GM21526 (cell line): Measurements from ENCODE around the gene NFKBIZ.
"Not testable (repeated sequence)": the region's sequence is repeated elsewhere in the genome, so short reads cannot be mapped to it uniquely, and the experiment has no call there.

Experiments
- ATAC-seq: cut with Tn5 transposase; IDR thresholded peaks from one replicate; pipeline ENCODE4 v1.9.1; 2021; ENCODE audit warnings: moderate library complexity; ENCODE audit not compliant: unreplicated experiment, low FRiP score

The NFKBIZ gene

DNA sequence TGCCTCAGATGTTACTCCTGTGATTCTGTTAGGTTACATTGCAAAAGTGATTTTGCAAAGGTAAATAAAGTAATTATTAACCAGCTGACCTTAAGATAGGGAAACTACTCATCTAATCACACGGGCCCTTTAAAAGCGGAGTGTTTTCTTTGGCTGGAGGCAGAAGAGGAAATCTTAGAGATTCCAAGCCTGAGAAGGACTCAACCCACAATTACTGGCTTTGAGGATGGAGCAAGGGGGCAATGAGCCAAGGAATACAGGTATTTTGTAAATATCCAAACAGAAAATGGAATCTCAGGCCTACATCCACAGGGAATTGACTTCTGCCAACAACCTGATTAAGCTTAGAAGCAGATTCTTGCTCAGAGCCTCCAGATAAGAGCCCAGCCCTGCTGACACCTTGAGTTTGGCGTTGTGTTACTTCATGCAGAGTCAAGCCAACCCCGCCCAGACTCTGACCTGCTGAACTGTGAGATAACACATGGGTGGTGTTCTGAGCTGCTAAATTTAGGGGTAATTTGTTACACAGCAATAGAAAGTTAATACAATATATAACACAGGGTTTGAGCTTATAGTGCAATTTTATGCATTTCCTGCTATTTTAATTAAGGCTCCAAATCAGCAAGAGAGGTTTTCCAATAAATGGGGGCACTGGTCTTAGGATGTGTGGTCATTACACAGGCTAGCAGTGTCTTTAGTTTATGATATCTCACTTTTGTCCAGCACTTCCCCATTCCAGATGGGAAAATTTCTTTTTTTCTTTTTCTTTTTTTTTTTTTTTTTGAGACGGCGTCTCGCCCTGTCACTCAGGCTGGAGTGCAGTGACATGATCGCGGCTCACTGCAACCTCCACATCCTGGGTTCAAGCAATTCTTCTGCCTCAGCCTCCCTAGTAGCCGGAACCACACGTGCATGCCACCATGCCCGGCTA, 19.5 kb downstream of the NFKBIZ start:
- no peak for ATAC-seq

DNA sequence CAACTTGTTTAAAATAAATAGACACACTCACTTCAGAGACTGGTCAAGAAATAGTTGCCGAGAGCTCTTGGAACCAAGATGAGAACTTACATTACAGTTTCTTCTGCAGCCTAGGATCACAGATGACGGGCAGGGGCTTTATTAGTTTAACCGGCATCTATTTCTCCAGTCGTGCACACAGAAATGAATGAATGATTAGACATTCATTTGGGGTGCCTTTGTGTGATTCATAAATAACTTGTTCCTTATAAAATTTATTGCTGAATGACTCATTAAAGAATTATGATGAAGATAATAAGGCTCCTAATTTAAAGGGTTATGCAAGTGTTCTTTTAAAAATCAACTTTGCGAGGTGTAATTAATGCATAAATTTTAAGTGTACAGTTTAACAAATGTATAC, 20.8 kb downstream of the NFKBIZ start:
- no peak for ATAC-seq

DNA sequence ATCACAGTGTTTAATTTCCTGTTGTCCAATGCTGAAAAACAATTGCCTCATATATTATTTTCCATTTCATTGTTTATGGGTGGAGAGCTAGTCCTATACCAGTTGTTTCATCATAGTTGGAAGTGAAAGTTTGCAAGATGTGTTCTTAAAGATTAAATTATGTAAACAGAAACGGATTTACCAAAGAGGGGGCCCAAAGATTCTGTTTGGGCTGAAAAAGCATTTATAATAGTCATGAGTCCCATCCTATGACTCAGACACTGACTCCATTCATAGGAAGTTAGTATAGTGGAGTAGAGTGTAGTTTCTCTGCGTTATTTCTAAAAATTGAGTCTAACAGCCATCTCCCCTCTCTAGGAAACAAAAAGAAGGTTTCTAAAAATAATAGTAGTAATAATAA, 24.3 kb downstream of the NFKBIZ start:
- no peak for ATAC-seq

DNA sequence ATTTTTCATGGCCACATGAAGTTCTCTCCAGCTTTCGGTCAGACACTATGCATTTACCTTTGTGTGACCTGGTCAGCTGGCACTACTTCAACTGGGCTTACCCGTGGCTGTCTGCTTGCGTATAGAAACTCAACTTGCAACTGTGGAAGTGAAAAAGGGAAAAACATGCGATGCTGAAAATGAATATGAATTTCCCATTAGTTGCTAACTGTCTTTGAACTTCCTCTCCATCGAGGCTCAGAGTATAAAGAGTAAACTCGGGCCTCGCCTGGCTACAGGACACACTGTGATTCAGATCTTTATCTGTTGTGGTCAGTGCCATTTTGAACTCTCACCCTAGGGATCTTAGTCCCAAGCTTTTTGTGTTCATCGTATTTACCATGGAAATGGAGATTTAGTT, 26.8 kb downstream of the NFKBIZ start:
- ATAC-seq: no peak

DNA sequence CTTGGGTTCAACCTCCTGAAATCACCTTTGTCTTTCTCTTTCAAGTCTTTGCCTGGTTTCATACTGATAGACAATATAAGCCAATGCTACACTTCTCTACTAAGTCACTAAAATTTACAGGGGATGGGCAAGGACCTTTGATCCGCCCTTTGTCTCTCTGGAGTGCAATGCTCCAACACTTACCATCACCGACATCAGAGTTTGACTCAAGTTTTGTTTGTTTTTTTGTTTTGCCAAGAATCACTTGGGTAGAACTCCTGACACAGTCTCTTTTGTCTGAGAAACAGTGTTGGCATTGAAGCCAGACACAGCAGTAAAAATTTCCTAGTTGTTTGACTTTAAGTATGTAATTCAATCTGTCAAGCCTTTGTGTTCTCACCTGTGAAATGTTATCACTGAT, 29.3 kb downstream of the NFKBIZ start:
- no peak for ATAC-seq

DNA sequence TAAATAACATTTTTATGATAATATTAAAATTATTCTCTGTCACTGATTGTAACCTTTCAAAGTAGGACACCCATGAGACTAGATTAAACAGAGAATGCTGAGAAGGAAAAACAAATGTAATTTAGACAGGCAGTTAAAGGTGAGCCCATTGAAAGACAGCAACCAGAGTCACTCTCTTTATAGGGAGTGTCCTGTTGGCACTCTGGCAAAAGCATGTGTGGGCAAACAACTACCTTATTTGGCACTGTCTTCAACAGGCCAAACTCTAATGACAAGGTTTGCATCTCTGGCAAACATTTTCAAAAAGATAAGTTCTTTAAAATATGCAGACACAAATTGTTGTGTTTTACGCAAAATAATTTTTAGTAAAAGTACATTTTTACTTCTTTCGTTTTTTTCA, 29.8 kb downstream of the NFKBIZ start:
- no peak for ATAC-seq

DNA sequence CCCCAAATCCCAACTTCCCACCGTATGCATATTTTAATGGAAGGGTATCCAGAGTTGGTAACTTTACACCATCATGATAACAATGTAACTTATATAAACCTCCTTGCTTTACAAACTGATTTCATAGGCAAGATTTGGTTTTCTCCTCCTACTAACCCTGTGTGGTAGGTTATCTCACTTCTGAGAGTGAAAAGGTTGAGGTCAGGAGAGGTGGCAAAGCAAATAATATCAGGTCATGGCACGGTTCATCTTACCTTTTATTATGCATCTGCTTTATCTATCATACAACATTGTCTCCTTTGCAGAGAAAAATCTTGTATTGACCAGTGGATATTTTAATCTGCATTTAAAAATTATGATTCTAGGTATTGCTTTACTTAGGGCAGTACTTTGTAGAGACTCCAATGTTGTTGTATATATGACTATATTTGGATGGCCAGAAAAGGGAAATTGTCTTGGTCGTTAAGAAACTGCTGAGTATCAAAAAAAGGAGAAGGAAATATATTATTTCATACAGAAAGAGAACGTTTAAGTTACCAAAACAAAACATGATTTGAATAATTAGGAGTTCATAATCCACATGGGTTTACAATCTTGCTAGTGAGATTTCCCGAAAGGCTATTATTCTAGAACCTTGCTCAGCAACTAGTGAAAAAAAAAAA, 30.4 kb downstream of the NFKBIZ start:
- no peak for ATAC-seq

DNA sequence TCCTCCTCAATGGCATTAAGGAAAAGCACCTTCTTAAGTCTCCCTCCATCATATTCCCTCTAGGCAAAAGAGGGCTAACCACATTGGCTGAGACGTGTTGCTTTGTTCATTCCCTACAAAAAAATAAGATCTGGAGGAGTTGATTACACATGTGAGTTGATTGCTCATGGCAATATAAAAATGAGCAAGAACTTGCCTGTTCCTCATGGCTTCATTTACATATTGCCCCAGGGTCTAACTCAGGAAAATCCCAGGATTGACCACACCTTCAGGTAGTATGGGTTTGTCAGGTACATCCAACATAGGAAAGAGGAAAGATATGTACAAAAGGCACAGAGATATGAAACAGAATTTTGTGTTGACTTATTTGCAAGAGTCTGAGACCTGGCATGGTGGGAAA, 35.5 kb downstream of the NFKBIZ start:
- no peak for ATAC-seq

DNA sequence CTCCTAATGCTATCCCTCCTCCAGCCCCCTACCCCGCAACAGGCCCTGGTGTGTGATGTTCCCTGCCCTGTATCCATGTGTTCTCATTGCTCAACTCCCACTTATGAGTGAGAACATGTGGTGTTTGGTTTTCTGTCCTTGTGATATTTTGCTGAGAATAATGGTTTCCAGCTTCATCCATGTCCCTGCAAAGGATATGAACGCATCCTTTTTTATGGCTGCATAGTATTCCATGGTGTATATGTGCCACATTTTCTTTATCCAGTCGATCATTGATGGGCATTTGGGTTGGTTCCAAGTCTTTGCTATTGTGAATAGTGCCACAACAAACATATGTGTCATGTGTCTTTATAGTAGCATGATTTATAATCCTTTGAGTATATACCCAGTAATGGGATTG, 36.3 kb downstream of the NFKBIZ start:
- ATAC-seq: not testable (repeated sequence)

DNA sequence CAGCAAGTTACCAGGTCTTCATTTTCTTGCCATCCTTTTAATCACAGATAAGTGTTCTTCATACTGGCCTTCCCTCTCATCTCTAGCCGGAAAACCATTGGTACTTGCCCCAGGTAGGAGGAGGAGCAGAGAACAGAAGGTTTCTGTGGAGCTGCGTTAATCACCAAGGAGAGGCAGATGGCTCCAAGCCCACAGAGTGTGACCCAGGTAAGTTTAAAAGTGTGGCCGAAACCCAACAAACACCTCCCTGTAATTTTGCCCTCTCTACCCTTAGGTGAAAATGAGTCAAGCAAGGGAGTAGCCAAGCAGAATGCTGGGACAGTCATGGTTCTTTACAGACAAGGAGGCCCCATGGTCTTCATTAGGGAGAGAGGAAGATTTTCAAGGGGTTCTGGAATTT, 37.3 kb downstream of the NFKBIZ start:
- no peak for ATAC-seq

DNA sequence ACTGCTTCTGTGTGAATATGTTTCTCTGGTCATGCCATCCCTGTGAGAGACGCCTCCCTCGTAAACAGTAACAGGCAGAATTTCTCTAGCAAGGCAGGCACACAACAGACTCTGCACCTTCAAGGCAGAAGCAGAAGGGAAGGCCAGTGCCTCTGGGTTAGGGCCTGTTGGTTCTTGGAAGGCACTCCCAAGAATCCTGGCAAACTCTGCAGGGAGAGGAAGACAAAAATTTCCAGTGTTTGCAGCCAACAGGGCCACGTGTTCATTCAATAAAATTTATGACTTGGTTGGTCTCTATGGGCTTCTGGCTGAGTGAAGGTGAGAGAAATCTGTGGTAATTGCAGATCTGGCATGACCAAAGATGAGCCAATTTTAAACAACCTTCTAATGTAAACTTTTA, 39.3 kb downstream of the NFKBIZ start:
- ATAC-seq: no peak

DNA sequence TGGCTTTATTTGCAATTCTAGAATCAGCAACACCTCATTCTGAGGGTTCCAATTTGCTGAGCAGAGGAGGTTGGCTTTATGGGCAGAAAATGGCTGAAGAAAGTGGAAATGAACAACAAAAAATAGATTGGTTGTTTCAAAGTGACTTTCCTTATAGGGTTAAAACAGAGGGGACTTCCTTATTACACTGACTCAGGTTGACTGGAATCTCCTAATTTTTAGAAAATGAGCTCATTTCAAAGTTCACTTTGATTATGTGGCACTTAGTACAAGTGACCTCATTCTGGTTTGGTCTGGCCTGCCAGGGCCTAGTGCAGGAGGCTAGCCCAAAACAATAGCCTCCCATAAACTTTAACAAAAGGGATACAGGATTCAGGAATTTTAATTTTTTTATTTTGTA, 41.4 kb downstream of the NFKBIZ start:
- ATAC-seq: no peak

DNA sequence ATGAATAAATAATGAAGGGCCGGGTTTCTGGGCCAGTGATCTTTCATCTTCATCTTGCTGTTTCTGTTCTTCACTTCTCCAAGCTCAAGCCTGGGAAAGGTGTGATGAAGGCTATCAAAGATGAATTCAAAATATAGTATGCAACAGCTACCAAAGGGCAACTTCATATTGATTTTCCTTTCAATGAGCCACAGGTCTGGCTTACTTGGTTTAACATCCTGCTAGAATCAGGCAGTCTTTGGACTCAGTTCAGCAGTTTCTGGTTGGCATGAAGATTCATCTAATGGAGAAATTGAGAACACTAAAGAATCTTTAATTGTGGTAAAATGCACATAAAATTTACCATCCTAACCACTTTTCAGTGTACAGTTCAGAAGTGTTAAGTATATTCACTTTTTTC, 43.3 kb downstream of the NFKBIZ start:
- no peak for ATAC-seq

DNA sequence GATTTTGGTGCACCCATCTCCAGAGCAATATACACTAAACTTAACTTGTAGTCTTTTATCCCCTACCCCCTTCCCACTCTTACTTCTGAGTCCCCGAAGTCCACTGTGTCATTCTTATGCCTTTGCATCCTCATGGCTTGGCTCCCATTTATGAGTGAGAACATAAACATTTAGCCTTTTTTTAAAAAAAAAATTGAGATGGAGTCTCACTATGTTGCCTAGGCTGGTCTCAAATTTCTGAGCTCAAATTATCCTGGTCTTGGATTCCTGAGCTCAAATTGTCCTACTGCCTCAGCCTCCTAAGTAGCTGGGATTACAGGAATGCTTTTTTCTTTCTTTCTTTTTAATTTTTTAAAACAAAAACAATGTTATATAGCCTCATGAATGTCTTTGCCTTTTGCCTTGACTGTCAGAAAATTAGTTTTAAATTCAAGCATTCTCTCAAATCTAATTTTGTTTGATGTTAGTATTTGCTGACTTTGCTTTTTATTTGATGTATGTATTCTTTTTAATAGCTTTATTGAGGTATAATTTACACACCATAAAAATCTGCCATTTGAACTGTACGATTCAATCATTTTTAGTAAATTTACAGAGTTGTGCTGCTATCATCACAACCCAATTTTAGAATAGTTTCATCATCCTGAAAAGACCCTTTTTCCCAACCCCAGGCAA, 46.9 kb downstream of the NFKBIZ start:
- ATAC-seq: no peak

DNA sequence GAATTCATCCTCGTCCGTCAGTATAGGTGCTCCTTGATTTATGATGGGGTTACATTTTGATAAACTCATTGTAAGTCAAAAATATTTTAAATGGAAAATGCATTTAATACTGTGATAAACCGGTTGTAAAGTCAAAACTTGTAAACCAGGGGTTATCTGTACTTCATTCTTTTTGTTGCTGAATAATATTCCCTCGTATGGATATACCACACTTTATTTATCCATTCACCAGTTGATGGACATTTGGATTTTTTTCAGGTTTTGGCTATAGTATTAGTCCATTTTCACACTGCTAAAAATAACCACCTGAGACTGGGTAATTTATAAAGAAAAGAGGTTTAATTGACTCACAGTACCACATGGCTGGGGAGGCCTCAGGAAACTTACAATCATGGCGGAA, 47.7 kb downstream of the NFKBIZ start:
- no peak for ATAC-seq

DNA sequence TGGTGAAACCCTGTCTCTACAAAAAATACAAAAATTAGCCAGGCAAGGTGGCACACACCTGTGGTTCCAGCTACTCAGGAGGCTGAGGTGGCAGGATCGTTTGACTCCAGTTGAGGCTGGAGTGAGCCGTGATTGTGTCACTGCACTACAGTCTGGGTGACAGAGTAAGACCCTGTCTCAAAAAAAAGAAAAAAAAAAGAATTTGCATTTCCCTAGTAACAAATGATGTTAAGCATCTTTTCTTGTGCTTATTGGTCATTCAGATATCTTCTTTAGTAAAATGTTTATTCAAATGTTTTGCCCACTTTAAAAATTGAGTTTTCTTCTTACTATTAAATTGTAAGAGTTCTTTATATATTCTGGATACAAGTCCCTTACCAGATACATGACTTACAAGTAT, 48.7 kb downstream of the NFKBIZ start:
- no peak for ATAC-seq

DNA sequence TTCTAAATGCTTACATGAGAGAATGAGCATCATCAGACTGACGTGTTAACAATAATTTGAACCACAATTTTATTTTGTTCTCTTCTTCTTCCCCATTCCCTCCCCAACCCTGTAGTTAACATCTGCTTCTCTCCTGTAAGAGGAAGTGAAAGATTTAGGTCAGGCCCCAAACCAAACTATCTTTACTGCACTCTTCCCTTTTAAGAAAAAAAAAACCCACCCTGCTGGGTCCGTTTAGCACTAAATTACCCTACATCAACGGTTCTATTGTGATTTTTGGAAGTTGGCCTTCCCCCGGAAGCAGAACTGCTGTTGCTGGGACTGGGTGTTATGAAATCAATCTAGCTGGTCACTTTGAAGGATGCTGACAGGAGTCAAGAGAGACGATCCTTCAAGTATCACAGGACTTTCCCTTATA, 49.4 kb downstream of the NFKBIZ start:
- ATAC-seq: peak; percentile 91

DNA sequence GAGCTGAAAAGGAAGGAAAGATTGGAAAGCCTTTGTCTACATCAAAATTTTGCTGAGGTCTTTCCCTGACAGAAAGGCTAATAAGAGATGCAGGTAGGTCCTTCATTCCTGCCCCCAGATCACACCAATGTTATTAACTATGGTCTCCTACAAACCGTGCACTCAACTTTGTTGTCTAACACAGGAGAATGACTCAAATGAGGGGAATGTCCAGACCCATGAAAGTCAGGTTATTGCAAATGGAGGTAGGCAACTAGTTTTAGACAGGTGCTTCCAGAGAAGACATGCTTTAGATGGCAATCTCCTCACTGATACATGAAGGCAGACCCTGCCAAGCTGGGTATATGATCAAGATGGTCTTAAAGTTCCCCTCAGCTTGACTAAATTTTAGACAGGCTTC, 51.0 kb downstream of the NFKBIZ start:
- ATAC-seq: no peak

DNA sequence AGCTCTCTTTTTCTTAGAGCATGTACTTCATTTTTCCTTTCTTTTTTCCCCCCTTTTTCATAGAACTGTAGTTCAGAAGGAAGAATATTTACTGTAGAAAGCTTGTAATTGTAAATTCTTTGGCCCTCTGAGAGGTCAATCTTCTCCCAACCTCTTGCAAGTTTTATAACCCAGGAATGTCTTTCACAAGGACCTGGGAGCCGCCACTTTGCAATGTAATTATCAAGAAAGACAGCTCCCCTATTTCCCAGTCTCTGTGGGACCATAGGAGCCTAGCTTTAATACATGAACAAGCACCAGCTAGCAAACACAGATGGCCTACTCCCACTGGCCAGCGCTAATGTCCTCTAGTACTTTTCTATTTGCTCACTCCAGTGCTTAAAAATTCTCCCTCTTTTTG, 51.4 kb downstream of the NFKBIZ start:
- no peak for ATAC-seq

DNA sequence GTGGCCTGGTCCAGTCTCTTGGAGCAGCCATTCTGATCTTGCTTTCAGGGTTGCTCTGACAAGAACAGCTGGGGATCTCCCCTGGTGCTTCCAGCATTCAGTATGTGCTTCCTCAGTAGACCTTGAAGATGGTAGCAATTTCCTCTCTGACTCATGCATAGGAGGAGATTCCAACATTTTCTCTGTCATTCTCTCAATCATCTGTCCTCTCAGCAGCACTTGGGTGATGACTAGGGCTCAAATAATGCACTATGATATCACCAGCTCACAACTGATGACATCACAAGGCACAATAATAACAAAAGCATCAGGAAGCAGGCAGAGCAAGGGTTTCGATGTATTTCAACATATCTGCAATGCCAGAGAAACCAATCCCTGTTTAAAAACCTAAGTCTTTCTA, 52.7 kb downstream of the NFKBIZ start:
- no peak for ATAC-seq

DNA sequence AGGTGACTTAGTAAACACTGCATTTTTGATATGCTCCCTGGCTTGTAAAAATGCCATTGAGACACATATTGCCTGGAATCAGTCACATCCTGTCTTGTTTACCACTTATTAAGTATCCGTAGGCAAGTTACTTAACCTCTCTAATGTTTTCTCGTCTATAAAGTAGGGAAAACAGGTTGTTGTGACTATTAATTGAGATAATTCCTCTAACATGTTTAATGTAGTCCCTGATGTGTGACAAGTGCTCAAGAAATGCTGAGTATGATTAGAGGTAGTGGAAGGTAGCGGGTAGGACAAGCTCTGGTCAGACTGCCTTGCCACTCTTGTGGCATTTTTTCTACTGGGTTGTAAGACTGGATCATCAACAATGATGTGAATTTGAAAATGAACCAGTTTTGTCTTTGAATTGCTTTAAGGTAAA, 54.1 kb downstream of the NFKBIZ start:
- ATAC-seq: no peak
